HG02840 (cell line): ENCODE data around the gene SEPTIN12.
A peak's percentile ranks its signal among the peaks of the same experiment; 100 is the strongest.

Experiments used
- ATAC-seq: cut with Tn5 transposase; IDR thresholded peaks from one replicate; pipeline ENCODE4 v1.9.1; 2021; ENCODE audit warnings: mild to moderate bottlenecking, moderate library complexity, moderate number of reproducible peaks; ENCODE audit not compliant: unreplicated experiment, low FRiP score

Gene SEPTIN12

DNA sequence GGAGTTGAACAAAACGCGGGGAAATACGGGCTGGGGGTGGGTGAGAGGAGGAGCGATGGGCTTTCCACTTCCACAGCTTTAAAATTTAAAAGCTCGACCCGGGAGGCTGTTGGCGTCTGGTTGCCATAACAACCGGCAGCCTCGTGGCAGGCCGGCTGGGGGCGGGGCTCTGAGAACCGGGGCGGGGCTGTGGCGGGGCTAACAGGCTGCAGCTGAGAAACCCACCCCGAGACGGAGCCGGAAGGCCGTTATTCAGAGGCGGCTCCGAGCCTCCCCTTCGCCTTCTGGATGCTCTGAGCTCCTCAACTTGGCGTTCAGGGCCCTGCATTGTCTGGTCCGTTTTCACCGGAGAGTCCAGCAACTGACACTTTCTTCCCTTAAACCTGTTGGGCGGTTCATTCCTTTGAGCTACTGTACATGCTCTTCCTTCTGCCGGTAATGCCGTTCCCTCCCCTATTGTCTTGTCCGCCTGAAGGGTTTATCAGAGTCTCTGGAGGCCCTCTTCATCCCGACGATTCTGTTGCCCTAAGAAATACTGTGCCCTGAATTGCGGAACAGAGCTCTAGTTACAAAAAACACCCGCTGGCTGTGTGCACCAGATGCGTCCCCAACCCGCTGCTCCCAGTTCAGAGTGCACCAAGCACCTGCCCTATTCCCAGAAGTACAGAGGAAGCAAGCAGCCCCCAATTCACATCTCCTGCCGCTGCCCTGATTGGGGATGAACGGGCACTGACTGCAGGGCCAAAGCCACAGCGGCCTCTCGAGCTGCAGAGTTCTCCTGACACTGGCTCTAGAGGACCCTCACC lies 53.2 kb downstream of the SEPTIN12 start:
- ATAC-seq: peak; percentile 55

DNA sequence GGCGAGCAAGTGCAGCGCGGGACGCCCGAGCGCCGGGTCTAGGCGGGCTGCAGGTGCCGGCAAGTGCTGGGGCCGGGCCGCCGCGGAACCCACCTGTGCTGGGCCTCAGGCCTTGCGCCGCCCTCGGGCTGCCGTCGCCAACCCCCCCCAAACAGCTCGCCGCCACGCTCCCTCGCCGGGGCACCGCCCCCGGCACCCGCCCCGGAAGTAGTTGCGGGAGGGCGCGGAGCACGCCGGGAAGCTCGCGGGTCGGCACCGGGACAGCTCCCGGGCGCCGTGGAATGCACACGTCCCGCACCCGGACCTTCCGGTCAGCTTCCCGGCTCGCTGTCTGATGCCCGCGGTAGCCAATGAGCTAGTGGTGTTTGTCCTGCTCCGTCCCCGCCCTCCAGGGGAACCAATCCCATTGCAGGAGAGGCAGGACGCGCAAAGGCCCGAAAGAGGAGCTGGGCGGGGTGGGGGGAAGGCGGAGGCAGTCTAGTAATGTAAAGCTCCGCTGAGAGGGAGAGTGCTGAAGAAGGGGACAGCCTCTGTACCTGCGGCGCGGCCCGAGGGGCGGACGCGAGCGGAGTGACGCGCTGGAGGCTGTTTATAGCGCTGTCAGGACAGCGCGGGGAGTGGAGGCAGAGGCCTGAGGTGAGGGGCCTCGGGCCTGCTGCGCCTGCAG lies 53.9 kb downstream of the SEPTIN12 start, which contains the start of the genes ANKS3 and DNAAF8:
Gene ANKS3, minus strand, starts transcription at position 209 of the 667 bp plus-strand sequence. CDS start 4,122 bp downstream, outside the sequence.
Gene DNAAF8, plus strand, starts transcription at position 475 of the 667 bp plus-strand sequence. CDS start 1,978 bp downstream, outside the sequence.
- ATAC-seq: peak; percentile 75

- ATAC-seq: no peak
These were observed 54.4 kb downstream of the SEPTIN12 start for GRCh38 chr16:4733747-4734062.

DNA sequence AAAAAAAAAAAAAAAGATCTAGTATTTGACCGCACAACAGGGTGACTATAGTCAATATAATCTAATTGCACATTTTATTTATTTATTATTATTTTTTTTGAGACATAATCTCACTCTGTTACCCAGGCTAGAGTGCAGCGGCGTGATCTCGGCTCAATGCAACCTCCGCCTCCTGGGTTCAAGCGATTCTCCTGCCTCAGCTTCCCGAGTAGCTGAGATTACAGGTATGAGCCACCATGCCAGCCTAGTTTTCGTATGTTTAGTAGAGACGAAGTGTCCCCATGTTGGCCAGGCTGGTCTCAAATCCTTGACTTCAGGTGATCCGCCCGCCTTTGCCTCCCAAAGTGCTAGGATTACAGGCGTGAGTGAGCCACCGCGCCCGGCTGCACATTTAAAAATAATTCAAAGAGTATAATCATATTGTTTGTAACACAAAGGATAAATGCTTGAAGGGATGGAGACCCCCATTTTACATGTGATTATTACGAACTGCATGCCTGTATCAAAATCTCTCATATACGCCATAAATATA lies 54.9 kb downstream of the SEPTIN12 start:
- no peak for ATAC-seq

- ATAC-seq: no peak
These were observed 58.3 kb downstream of the SEPTIN12 start for GRCh38 chr16:4729876-4730275.

GRCh38 chr16:4728676-4729075 lies 59.5 kb downstream of the SEPTIN12 start:
- ATAC-seq: no peak
